Epithelial cell of proximal tubule (primary cell): Measurements from ENCODE around the gene DNAJC11. TPM values are rescaled to one million over a fixed set of nuclear protein-coding genes. Genes with fewer than 3 reads are reported as not detected.

Experiments used
- DNase-seq: peaks from one replicate; pipeline ENCODE4 v3.0.0-alpha.2; 2011; ENCODE audit warnings: low read depth
- H3K4me3 ChIP-seq: 2 replicates; pipeline ENCODE4 v1.5.1; 2011; ENCODE audit warnings: low read depth, mild to moderate bottlenecking, low read length
- CTCF ChIP-seq: conservative IDR thresholded peaks from 2 replicates; pipeline ENCODE4 v1.5.1; 2012; ENCODE audit warnings: low read depth, mild to moderate bottlenecking, low read length
- total RNA-seq: library from RNA; depleted of rRNA; stranded (reverse); fragments of >200 nt; gene quantifications from 2 replicates; pipeline ENCODE4 v1.2.3, GENCODE V29; 2015

The DNAJC11 gene
- total RNA-seq, 1 donor from 2014 or later = 32.8 TPM

- TF ChIP-seq CTCF = no peak
- DNase-seq = no peak
- H3K4me3 ChIP-seq = peak overlapping the region; percentile 76
Measured at GRCh38 chr1:6599141-6599975, 102.3 kb downstream of the DNAJC11 start.

- H3K4me3 ChIP-seq = no peak overlapping the region
- no peak for TF ChIP-seq CTCF
- no peak for DNase-seq
Measured at GRCh38 chr1:6597777-6598131, 103.9 kb downstream of the DNAJC11 start.

GRCh38 chr1:6596886-6597776, 104.5 kb downstream of the DNAJC11 start:
- no peak overlapping the region for H3K4me3 ChIP-seq
- no peak for TF ChIP-seq CTCF
- no peak for DNase-seq

- TF ChIP-seq CTCF = no peak
- H3K4me3 ChIP-seq = no peak overlapping the region
- no peak for DNase-seq
Measured at GRCh38 chr1:6596351-6596750, 105.3 kb downstream of the DNAJC11 start.

- TF ChIP-seq CTCF = no peak
- no peak for DNase-seq
- H3K4me3 ChIP-seq = no peak overlapping the region
Measured at GRCh38 chr1:6594977-6595740, 106.5 kb downstream of the DNAJC11 start.

- no peak for TF ChIP-seq CTCF
- DNase-seq = no peak
Measured at GRCh38 chr1:6593810-6594209, 107.8 kb downstream of the DNAJC11 start.

More at GRCh38 chr1:6593810-6594209, 107.8 kb downstream of the DNAJC11 start:
- H3K4me3 ChIP-seq = no peak overlapping the region
